HG03439 (cell line): Measurements from ENCODE around the gene DGKH.

ENCODE experiments used
- ATAC-seq: cut with Tn5 transposase; IDR thresholded peaks from one replicate; pipeline ENCODE4 v1.9.1; 2021; ENCODE audit warnings: mild to moderate bottlenecking, moderate library complexity; ENCODE audit not compliant: unreplicated experiment

The DGKH gene

GRCh38 chr13:42274386-42275097 is 226.1 kb downstream of the DGKH start:
- no peak for ATAC-seq

GRCh38 chr13:42275098-42275471 is 226.6 kb downstream of the DGKH start:
- ATAC-seq: no peak

DNA sequence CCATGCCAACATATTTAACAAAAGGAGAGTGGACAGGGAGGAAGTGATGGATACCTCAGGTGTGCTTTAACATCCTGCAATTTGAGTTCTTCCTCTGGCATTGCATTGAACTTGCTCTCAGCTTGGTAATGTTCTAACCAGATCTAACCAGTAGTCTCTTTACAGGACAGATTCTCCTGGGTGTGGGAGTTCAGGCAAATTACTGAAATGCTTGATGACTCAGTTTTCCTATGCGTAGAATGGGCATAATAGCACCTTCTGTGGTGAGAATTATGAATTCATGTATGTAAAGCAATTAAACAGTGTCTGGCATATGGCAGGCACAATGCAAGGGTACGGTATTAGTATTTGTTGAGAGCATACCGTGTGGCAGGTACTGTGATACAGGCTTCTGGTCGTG is 227.1 kb downstream of the DGKH start:
- no peak for ATAC-seq

DNA sequence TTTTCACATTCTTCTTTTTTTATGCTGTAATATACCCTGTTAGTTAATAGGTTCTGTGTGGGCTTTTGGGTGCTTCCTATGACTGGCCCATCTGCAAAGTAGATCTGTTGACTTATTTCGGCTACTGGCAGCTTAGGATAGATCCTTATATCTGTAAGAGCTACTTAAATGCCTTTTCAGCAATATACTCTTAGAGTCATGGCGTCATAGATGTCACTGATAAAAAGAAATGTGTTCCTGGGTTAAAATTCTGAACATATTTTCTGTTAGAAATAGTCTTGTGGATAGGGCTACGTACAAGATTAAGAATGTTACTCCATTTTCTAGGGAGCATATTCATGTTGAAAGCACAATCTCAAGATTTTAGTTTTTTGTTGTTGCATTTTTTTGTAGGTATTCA is 228.2 kb downstream of the DGKH start:
- ATAC-seq: no peak

DNA sequence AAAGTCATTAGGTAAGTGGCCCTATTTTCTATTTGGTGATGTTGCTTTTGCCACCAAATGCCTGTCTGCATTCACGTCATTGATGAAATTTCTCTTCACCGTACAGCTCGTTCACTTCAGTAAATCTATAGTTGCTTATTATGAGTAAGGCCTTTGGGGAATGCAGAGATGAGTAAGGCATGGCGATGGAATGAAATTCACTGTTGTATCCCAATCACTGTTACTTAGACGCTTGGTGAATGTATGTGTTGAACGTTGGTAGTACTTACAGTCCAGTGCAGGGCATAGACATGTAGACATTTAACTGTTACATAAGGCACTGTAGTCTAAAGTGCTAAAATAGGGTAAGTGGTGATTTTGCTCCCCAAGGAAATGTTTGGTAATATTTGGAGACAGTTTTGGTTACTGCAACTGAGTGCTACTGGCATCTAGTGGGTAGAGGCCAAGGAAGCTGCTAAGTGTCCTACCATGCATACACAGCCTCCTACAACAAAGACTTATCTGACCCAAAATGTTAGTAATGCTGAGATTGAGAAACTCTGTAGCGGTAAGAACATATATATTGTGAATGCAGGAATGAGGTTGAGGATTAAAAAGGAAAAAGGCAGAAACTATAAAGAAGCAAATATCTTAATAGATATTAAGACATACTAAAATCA is 229.3 kb downstream of the DGKH start:
- ATAC-seq: no peak

GRCh38 chr13:42279080-42279479 is 230.6 kb downstream of the DGKH start:
- ATAC-seq: no peak

GRCh38 chr13:42279986-42280385 is 231.5 kb downstream of the DGKH start:
- ATAC-seq: no peak

DNA sequence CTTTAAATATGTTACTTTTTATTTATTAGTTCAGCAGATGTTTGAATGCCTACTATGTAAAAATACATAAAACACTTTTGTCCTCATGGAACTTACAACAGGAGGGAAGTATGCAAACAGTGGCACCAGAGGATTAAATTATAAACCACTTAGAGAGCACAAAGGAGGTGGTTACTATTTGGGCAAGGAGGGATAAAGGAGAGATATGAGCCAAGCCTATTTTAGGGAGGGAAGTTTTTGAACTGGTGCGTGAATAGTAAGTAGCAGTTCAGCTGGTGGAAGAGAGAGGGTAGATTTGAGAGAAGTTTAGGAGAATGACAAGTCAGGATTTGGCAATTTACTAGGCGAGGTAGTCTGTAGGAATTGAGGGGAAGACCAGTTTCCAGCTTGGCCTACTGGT is 232.1 kb downstream of the DGKH start:
- no peak for ATAC-seq

- no peak for ATAC-seq
These were observed 235.1 kb downstream of the DGKH start for GRCh38 chr13:42283574-42283973.

DNA sequence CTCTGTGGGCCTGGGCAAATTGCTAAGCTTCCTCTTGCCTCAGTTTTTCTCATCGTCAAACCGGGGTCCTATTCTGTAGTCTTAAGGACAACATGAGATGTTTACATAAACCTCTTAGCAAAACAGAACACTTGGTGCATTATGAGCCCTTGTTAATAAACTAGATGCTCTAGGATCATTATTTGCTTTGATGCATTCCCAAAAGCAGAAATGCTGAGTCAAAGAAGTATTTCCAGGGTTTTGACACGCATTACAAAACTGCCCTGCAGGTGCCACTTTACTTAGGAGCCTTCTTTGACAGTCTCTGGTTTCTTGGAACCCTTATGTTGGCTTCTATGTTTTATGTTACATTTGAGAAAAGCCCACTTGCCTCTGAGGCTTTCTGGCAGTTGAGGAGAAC is 235.6 kb downstream of the DGKH start:
- no peak for ATAC-seq
